Caki2 (cell line): ENCODE data around the gene RBM22. TPM values are rescaled to one million over a fixed set of nuclear protein-coding genes. Genes with fewer than 3 reads are reported as not detected.
"Not testable (repeated sequence)": the region's sequence is repeated elsewhere in the genome, so short reads cannot be mapped to it uniquely, and the experiment has no call there.

Experiments
- DNase-seq: peaks from one replicate; pipeline ENCODE4 v3.0.0-alpha.2; 2015; ENCODE audit warnings: low read depth
- in situ Hi-C: cut with HindIII; loops from 2 replicates; pipeline ENCODE4 v1.10.0; 2016; ENCODE audit warnings: low sequenced_read_pairs, low pct_unique_long_range_greater_than_20kb, mixed read lengths
- total RNA-seq: library from RNA; depleted of rRNA; stranded (reverse); fragments of >200 nt; shearing (Covaris generic); gene quantifications from 2 replicates; pipeline ENCODE4 v1.2.3, GENCODE V29; 2014; ENCODE audit warnings: low replicate concordance; rRNA removed

The RBM22 gene
- 21.7 and 23.7 TPM in 2 replicates for total RNA-seq

GRCh38 chr5:150700594-150701377 is at the start of gene RBM22:
TSS of gene RBM22 (minus strand) at chr5:150701062. CDS start at chr5:150700985, 77 bp downstream.
- peak; percentile 77 for DNase-seq
- in situ Hi-C loops = no loop called here

GRCh38 chr5:150750469-150750868 is 49.6 kb upstream of the RBM22 start:
- DNase-seq = no peak
- in situ Hi-C loops = no loop called here

DNA sequence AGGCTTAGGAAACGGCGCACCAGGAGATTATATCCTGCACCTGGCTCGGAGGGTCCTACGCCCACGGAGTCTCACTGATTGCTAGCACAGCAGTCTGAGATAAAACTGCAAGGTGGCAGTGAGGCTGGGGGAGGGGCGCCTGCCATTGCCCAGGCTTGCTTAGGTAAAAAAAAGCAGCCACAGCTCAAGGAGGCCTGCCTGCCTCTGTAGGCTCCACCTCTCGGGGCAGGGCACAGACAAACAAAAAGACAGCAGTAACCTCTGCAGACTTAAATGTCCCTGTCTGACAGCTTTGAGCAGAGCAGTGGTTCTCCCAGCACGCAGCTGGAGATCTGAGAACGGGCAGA is 42.3 kb upstream of the RBM22 start:
- in situ Hi-C loops, DNase-seq: not testable (repeated sequence)

DNA sequence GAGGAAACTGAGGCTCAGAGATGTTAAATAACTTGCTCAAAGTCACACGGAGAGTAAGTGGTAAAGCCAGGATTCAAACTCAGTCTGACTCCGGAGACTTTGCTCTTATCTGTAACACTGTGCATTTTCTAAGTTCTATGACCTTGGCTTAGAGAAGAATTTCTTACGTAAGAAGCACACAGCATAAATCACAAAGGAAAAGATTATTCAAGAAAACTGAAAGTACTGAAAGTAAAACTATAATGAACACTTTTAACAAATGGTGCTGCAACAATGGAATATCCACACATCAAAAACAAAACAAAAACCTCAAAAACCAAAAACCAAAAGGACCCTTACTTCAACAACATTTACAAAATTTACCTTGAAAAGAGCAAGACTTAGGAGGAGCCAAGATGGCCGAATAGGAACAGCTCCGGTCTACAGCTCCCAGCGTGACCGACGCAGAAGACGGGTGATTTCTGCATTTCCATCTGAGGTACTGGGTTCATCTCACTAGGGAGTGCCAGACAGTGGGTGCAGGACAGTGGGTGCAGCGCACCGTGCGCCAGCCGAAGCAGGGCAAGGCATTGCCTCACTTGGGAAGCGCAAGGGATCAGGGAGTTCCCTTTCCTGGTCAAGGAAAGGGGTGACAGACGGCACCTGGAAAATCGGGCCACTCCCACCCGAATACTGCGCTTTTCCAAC is 41.7 kb upstream of the RBM22 start:
- in situ Hi-C loops, DNase-seq: not testable (repeated sequence)

- in situ Hi-C loops = no loop called here
- DNase-seq = no peak
Measured at GRCh38 chr5:150740992-150741391, 40.1 kb upstream of the RBM22 start.

GRCh38 chr5:150738862-150739261 is 38.0 kb upstream of the RBM22 start:
- DNase-seq = no peak
- in situ Hi-C loops = no loop called here

GRCh38 chr5:150734579-150735384 is 33.9 kb upstream of the RBM22 start:
- in situ Hi-C loops = no loop called here
- no peak for DNase-seq

GRCh38 chr5:150731669-150732242 is 30.9 kb upstream of the RBM22 start:
- no peak for DNase-seq
- in situ Hi-C loops = no loop called here

DNA sequence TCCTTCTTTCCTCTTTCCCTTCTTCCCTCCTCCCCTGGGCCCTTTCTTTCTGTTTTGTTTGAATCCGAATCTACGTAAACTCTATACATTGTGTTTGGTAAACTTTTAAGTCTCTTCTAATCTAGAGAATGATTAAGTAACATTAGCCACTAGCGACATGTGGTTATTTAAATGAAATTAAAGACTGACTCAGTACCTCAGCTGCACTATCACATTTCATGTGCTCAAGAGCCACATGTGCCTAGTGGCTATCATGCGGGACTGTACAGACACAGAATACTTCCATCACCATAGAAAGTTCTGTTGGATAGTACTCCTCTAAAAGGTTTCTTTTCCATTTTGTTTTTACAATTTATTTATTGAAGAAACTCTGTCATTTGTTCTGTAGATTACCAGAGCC is 29.0 kb upstream of the RBM22 start:
- in situ Hi-C loops = no loop called here
- no peak for DNase-seq

- no peak for DNase-seq
- in situ Hi-C loops = no loop called here
Measured at GRCh38 chr5:150723845-150724244, 23.0 kb upstream of the RBM22 start.

GRCh38 chr5:150710165-150710564 is 9.3 kb upstream of the RBM22 start:
- in situ Hi-C loops = no loop called here
- DNase-seq = no peak

GRCh38 chr5:150706776-150707390 is 6.0 kb upstream of the RBM22 start:
- in situ Hi-C loops = no loop called here

GRCh38 chr5:150703762-150704161 is 2.9 kb upstream of the RBM22 start:
- in situ Hi-C loops = no loop called here
- DNase-seq = no peak

More at GRCh38 chr5:150706776-150707390, 6.0 kb upstream of the RBM22 start:
- DNase-seq = no peak

- DNase-seq = no peak
- in situ Hi-C loops = no loop called here
Measured at GRCh38 chr5:150700246-150700593, 642 bp downstream of the RBM22 start.

- in situ Hi-C loops = no loop called here
- DNase-seq = peak; percentile 14
Measured at GRCh38 chr5:150694612-150695011, 6.2 kb downstream of the RBM22 start.

GRCh38 chr5:150692276-150692675 is 8.6 kb downstream of the RBM22 start:
- in situ Hi-C loops = no loop called here
- DNase-seq = no peak

DNA sequence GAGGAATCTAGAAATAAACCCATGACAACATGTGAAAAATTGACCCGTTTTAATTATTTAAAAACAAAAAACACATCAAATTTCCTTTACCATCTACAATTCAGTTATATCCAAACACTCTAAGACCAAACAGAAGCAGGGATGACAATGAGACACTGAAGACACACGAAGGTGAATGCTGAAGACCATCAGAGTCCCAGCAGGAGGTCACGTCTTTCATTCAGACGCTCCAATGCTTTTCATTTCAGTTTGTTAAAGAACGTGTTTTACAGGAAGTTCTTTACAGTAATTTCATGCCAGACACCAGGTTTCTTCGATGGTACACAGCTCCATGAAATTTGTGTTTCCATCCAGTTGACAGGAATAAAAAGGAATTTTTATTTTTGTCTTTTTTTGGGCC is 10.1 kb downstream of the RBM22 start:
- in situ Hi-C loops = no loop called here
- DNase-seq = no peak

GRCh38 chr5:150689120-150689519 is 11.7 kb downstream of the RBM22 start:
- in situ Hi-C loops = no loop called here
- no peak for DNase-seq
